HG02981 (cell line): ENCODE results near the gene MYBL2.

ENCODE experiments used
- ATAC-seq: cut with Tn5 transposase; IDR thresholded peaks from one replicate; pipeline ENCODE4 v1.9.1; 2021; ENCODE audit warnings: mild to moderate bottlenecking, moderate library complexity; ENCODE audit not compliant: unreplicated experiment

MYBL2 gene

GRCh38 chr20:43681991-43682410 lies 15.1 kb downstream of the MYBL2 start:
- ATAC-seq: peak; percentile 92

GRCh38 chr20:43682446-43682845 lies 15.5 kb downstream of the MYBL2 start:
- peak; percentile 20 for ATAC-seq

- no peak for ATAC-seq
These were observed 19.9 kb downstream of the MYBL2 start for GRCh38 chr20:43686820-43687219.

GRCh38 chr20:43689165-43689564 lies 22.3 kb downstream of the MYBL2 start:
- ATAC-seq: no peak

GRCh38 chr20:43690943-43691598 lies 24.2 kb downstream of the MYBL2 start:
- ATAC-seq: no peak

- ATAC-seq: no peak
These were observed 25.1 kb downstream of the MYBL2 start for GRCh38 chr20:43691928-43692524.

- no peak for ATAC-seq
These were observed 27.8 kb downstream of the MYBL2 start for GRCh38 chr20:43694763-43695162.

- no peak for ATAC-seq
These were observed 28.7 kb downstream of the MYBL2 start for GRCh38 chr20:43695571-43695970.

GRCh38 chr20:43699941-43700565 lies 33.1 kb downstream of the MYBL2 start:
- ATAC-seq: no peak

GRCh38 chr20:43700627-43701026 lies 33.7 kb downstream of the MYBL2 start:
- ATAC-seq: no peak

- no peak for ATAC-seq
These were observed 35.6 kb downstream of the MYBL2 start for GRCh38 chr20:43702502-43702901.

- ATAC-seq: peak; percentile 42
These were observed 43.6 kb downstream of the MYBL2 start for GRCh38 chr20:43710370-43711044.

- ATAC-seq: peak; percentile 17
These were observed 44.3 kb downstream of the MYBL2 start for GRCh38 chr20:43711098-43711654.

- ATAC-seq: no peak
These were observed 48.1 kb downstream of the MYBL2 start for GRCh38 chr20:43715044-43715443.

- no peak for ATAC-seq
These were observed 48.6 kb downstream of the MYBL2 start for GRCh38 chr20:43715511-43715910.

- ATAC-seq: no peak
These were observed 49.2 kb downstream of the MYBL2 start for GRCh38 chr20:43716123-43716522.

- ATAC-seq: no peak
These were observed 50.1 kb downstream of the MYBL2 start for GRCh38 chr20:43716757-43717615.

- ATAC-seq: no peak
These were observed 50.7 kb downstream of the MYBL2 start for GRCh38 chr20:43717616-43717995.

- no peak for ATAC-seq
These were observed 53.1 kb downstream of the MYBL2 start for GRCh38 chr20:43720007-43720406.

- ATAC-seq: no peak
These were observed 54.1 kb downstream of the MYBL2 start for GRCh38 chr20:43721097-43721428.
